Heart right ventricle (tissue), 16 donors: ENCODE data around the gene PKDCC. TPM values are rescaled to one million over a fixed set of nuclear protein-coding genes. Genes with fewer than 3 reads are reported as not detected.
A peak's percentile ranks its signal among the peaks of the same experiment; 100 is the strongest.

Experiments
- ATAC-seq, 8 donors: fragments of 200-7000 bp; cut with Tn5 transposase; one replicate each; pipeline ENCODE4 v1.9.1; 2020; ENCODE audit warnings: mild to moderate bottlenecking in 8 of 8, moderate library complexity in 8 of 8, moderate number of reproducible peaks in 1 of 8
- DNase-seq, 2 donors: peaks; one replicate each; pipeline ENCODE4 v3.0.0-alpha.2; 2020
- H3K27ac ChIP-seq, 10 donors: fragments of 200-600 bp; sonication (generic) in 2 of 10; one replicate each; pipeline versions ENCODE4 v1.5.0 to v1.8.0; 2020 to 2022; ENCODE audit warnings: mild to moderate bottlenecking in 3 of 10
- H3K27me3 ChIP-seq, 7 donors: fragments of 200-600 bp; one replicate each; pipeline ENCODE4 v1.8.0; 2021 to 2022; ENCODE audit warnings: mild to moderate bottlenecking in 2 of 7
- H3K36me3 ChIP-seq, 9 donors: fragments of 200-600 bp; sonication (generic) in 1 of 9; one replicate each; pipeline versions ENCODE4 v1.5.0 to v1.8.0; 2020 to 2022; ENCODE audit warnings: mild to moderate bottlenecking in 2 of 9
- H3K4me1 ChIP-seq, 9 donors: fragments of 200-600 bp; sonication (generic) in 1 of 9; one replicate each; pipeline versions ENCODE4 v1.5.0 to v1.8.0; 2020 to 2022; ENCODE audit warnings: mild to moderate bottlenecking in 4 of 9
- H3K4me3 ChIP-seq, 10 donors: fragments of 200-600 bp; sonication (generic) in 2 of 10; one replicate each; pipeline versions ENCODE4 v1.5.0 to v1.8.0; 2020 to 2022; ENCODE audit warnings: mild to moderate bottlenecking in 7 of 10, moderate library complexity in 2 of 10
- H3K9me3 ChIP-seq, 11 donors: fragments of 200-600 bp in 10 of 11; sonication (generic) in 2 of 11; one replicate each; pipeline versions ENCODE4 v1.5.0 to v1.8.0; 2013 to 2022; ENCODE audit warnings: mild to moderate bottlenecking in 2 of 11, control low read depth in 1 of 11, moderate library complexity in 1 of 11
- WGBS, 2 donors: extraction: QIAGEN DNeasy Blood & Tissue Kit; methylation state at CpG; one replicate each; pipeline ENCODE4 v1.1.7; 2013; ENCODE audit warnings: inconsistent platforms in 1 of 2; 5-methylcytosine and 5-hydroxymethylcytosine counted together
- intact Hi-C, 10 donors: fragments of 100-400 bp; cut with DNase I; formaldehyde crosslinking; loops; one replicate each; pipeline versions ENCODE4 v1.11.1 to v1.14.2; 2022
- long read RNA-seq, 3 donors: library from polyadenylated mRNA; unstranded; transcript quantifications; one replicate each; pipeline ENCODE4 v2.0.0, GENCODE V29; 2020 to 2021
- polyA plus RNA-seq, 2 donors: library from polyadenylated mRNA; stranded (reverse); fragments of 200-250 nt; gene quantifications; one replicate each; pipeline ENCODE4 v1.2.3, GENCODE V29; 2013
- total RNA-seq, 10 donors: library from RNA; stranded (reverse); fragmentation: NEBNext Ultra II Directional in 3 of 10; extraction: Animal tissue kit (Norgen Biotek cat#: 25700) in 3 of 10; gene quantifications; one replicate each; pipeline versions ENCODE4 v1.2.1 to v1.2.4, GENCODE V29; 2021 to 2023
- TF ChIP-seq, protein P1 (sequence below), 9 donors: fragments of 200-600 bp; sonication (generic) in 2 of 9; IDR thresholded peaks; one replicate each; pipeline versions ENCODE4 v1.5.0 to v1.8.0; 2021 to 2022; ENCODE audit warnings: antibody characterized with exemption in 9 of 9, mild to moderate bottlenecking in 5 of 9, moderate library complexity in 1 of 9
- donor health status: Arrhythmogenic right ventricular cardiomyopathy.
- donor health status: ischemic (EF 13 %, LVEDD 7.1; RV severe dilation, severe dysfunction).
- donor health status: healthy with polysubstance abuse.
- donor health status: DM: no; HTN: yes; CAD: no.
- donor health status: DM: no; HTN: no; CAD: no.
- donor health status: ischemic (EF 25% LVEDD 6.9; RV normal size, moderate dysfunction).
- donor health status: ischemic (EF 25% LVEDD 5.7; RV mildly dilated, moderate dysfunction).
- donor health status: healthy.
- donor health status: DM: yes; HTN: yes; CAD: no.
- donor health status: Ischemic cardiomyopathy.
- donor health status: ischemic (EF 35%, LVEDD 5.7; RV mildly dilated, moderate dysfunction).
- donor health status: nonischemic (EF 11% LVEDD 7.7; RV severe dilation, severe dysfunction).
- donor health status: DM: yes; HTN: yes; CAD: no.
- donor health status: PGD.
- donor health status: ischemic (EF 29% LVEDD 5.4; RV normal size, mild dysfunction).
- donor health status: nonischemic (EF 23%, LVEDD 6.1; RV moderate dilation, normal function).

The PKDCC gene, protein sequence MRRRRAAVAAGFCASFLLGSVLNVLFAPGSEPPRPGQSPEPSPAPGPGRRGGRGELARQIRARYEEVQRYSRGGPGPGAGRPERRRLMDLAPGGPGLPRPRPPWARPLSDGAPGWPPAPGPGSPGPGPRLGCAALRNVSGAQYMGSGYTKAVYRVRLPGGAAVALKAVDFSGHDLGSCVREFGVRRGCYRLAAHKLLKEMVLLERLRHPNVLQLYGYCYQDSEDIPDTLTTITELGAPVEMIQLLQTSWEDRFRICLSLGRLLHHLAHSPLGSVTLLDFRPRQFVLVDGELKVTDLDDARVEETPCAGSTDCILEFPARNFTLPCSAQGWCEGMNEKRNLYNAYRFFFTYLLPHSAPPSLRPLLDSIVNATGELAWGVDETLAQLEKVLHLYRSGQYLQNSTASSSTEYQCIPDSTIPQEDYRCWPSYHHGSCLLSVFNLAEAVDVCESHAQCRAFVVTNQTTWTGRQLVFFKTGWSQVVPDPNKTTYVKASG
- total RNA-seq (100 to 1,000 TPM in 2 of 10 donors, 10 to 100 TPM in 8; 25.1 to 263 (median 41.5) TPM), polyA plus RNA-seq (100 to 1,000 TPM in 1 of 2 donors, 10 to 100 TPM in 1; 91.4 to 121 TPM)
- long read RNA-seq, donor 1, transcript PKDCC-201 (7 exons, 2,502 nt): major isoform, 54 of 96 reads
- long read RNA-seq, donor 1, partial matches to known transcripts: 19 of 96 reads
- long read RNA-seq, donor 1, other reads (novel, unspliced or antisense): 21 of 96 reads
- long read RNA-seq, donor 2, transcript PKDCC-201 (7 exons, 2,502 nt): major isoform, 79 of 146 reads
- long read RNA-seq, donor 2, partial matches to known transcripts: 30 of 146 reads
- long read RNA-seq, donor 2, other reads (novel, unspliced or antisense): 34 of 146 reads
- long read RNA-seq, donor 3, transcript PKDCC-201 (7 exons, 2,502 nt): major isoform, 37 of 134 reads
- long read RNA-seq, donor 3, partial matches to known transcripts: 62 of 134 reads
- long read RNA-seq, donor 3, other reads (novel, unspliced or antisense): 30 of 134 reads

DNA sequence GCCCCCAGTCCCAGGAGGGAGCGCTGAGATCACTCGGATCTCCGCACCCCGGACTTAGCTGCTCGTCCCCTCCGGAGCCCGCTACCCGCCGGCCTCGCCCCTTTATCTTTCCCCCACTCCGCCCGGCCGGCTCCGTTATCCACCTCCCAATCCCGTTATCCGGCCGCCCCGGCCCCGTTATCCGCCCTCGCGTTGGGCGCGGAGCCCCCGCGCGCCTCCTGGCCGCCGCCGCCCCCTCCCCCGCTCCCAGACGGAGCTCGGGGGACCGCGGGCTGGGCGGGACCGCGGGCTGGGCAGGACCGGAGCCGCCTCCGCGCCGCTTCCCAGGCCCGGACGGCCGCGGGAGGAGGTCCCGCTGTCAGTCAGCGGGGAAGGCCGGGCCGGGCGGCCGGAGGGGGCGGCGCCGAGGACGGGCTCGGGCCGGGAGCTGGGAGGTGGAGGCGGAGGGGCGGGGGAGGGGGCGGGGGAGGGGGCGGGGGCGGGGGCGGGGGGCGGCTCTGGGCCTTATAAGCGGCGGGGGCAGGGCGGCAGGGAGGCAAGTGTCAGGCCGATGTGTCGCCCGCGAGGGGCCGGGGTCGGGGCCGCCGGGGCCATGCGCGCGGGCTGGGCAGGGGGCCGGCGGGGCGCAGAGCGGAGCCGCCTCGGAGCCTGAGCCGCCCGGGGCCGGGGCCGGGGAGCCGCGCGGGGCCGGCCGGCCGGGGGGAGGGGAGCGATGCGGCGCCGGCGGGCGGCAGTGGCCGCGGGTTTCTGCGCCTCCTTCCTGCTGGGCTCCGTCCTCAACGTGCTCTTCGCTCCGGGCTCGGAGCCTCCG lies at the start of gene PKDCC:
PKDCC (plus strand) TSS at position 534 of the 811 bp plus-strand sequence; CDS start at position 713, 179 bp downstream.
- Histone ChIP-seq H3K4me1 (peaks cover 18 to 67% (median 23%) of the 10 kb centered on the region in 9 donors), H3K27me3 (peaks cover 0 to 36% (median 0%) of the 10 kb centered on the region in 7 donors), H3K9me3 (no peaks in the 10 kb centered on the region), H3K36me3 (peaks cover 0 to under 1% (median 0%) of the 10 kb centered on the region in 9 donors), H3K27ac (peak within 1 kb of the TSS; percentile 80 to 97 (median 92)), H3K4me3 (peak within 1 kb of the TSS; percentile 68 to 100 (median 88))
- TF ChIP-seq, protein P1, sequence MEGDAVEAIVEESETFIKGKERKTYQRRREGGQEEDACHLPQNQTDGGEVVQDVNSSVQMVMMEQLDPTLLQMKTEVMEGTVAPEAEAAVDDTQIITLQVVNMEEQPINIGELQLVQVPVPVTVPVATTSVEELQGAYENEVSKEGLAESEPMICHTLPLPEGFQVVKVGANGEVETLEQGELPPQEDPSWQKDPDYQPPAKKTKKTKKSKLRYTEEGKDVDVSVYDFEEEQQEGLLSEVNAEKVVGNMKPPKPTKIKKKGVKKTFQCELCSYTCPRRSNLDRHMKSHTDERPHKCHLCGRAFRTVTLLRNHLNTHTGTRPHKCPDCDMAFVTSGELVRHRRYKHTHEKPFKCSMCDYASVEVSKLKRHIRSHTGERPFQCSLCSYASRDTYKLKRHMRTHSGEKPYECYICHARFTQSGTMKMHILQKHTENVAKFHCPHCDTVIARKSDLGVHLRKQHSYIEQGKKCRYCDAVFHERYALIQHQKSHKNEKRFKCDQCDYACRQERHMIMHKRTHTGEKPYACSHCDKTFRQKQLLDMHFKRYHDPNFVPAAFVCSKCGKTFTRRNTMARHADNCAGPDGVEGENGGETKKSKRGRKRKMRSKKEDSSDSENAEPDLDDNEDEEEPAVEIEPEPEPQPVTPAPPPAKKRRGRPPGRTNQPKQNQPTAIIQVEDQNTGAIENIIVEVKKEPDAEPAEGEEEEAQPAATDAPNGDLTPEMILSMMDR (IDR thresholded peaks at IDR 0.05): no peak
- intact Hi-C loops: loop anchor here in 4 of 10 donors (5.0 to 10.0 kb wide), 5 partner anchors 83 to 115 kb away; no protein-coding TSS in a partner anchor
- WGBS, 2 donors: 1% methylated on average over 38 to 96 of the region's 111 CpGs
- DNase-seq (peak; percentile 83 to 91), ATAC-seq (peak; percentile 76 to 93 (median 86))

GRCh38 chr2:41998186-41999127 lies 49.4 kb upstream of the PKDCC start:
- Histone ChIP-seq H3K4me3 (peak overlapping the region in 1 of 10 donors; percentile 7), H3K27ac (peak overlapping the region in 9 of 10 donors; percentile 57 to 84 (median 68)), H3K9me3 (peaks cover 0 to under 1% (median 0%) of the 10 kb centered on the region in 11 donors), H3K4me1 (peaks cover 0 to 22% (median 10%) of the 10 kb centered on the region in 9 donors), H3K27me3 (no peaks in the 10 kb centered on the region), H3K36me3 (no peaks in the 10 kb centered on the region)
- TF ChIP-seq, protein P1 (IDR thresholded peaks at IDR 0.05): no peak
- DNase-seq: peak; percentile 22 to 24
- WGBS, 2 donors: 42 to 59% methylated on average over 15 of the region's 15 CpGs
- ATAC-seq: peak in 7 of 8 donors; percentile 67 to 78 (median 73)
- intact Hi-C loops: no loop called here

DNA sequence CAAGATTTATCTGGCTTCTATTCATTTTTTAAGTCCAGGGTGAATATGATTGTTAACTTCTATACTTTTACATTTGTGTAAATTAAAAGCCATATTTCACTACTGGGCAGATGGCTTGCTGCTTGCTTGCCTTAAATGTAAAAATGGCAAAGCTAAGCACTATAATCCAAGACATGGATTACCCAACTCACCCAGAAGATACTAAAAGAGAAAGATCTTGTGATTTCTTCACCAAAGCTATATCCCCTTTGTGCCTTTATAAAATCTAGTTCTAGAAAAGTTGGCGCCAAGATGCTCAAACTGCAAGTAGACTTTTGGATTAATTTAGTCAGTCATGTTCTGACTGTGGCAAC lies 48.7 kb upstream of the PKDCC start:
- intact Hi-C loops: no loop called here
- peaks cover 0 to 22% (median 10%) of the 10 kb centered on the region in 9 donors for H3K4me1 ChIP-seq
- WGBS, 2 donors: 91 to 96% methylated on average over 1 of the region's 1 CpG
- H3K27me3 ChIP-seq: no peaks in the 10 kb centered on the region
- ATAC-seq (no peak), DNase-seq (no peak)
- peak overlapping the region in 9 of 10 donors; percentile 57 to 84 (median 68) for H3K27ac ChIP-seq
- TF ChIP-seq, protein P1 (IDR thresholded peaks at IDR 0.05): no peak
- H3K9me3 ChIP-seq: peaks cover 0 to 7% (median 0%) of the 10 kb centered on the region in 11 donors
- no peak overlapping the region for H3K4me3 ChIP-seq
- no peaks in the 10 kb centered on the region for H3K36me3 ChIP-seq
